Stimulated activated CD4-positive, alpha-beta T cell treated with anti-CD3 and anti-CD28 coated beads, Interleukin-2, amount 100 ng/mL, for 48 hours (primary cell): ENCODE results near the gene CDKAL1.

Source experiments
- DNase-seq, 2 donors: peaks; one replicate each; pipeline ENCODE4 v3.0.0-alpha.2; 2020

CDKAL1 gene

DNA sequence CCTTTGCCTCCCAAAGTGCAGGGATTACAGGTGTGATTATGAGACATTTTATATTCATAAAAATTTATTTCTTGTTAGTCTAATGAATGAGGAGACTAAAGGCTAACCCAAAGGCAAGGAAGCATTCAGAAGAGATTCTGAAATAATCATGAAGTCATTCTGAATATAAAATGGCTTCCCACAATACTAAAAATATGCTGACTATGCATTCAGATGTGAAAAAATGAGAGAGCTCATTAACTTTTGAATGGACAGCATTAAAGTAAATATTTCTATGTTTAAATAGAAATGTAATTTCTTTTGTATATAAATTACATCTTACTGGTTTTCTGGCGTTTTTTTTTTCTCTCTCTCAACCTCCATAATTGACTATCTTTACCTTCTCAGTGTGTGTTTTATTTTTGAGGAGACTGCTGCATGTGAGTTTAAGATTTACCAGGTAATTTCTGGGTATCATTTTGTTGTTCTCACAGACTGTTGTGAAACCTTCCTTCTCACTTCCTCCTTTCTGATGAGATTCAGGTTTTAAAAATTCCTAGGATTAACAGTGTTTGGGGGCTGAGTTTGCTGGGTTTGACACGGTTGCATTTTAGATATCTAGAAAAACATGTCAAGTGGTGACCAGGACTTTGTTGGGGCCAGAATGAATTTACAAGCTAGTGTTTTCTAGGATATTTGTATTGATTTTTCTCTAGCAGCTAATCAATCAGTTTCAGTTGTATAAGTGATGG lies 316.6 kb downstream of the CDKAL1 start:
- DNase-seq: no peak

DNA sequence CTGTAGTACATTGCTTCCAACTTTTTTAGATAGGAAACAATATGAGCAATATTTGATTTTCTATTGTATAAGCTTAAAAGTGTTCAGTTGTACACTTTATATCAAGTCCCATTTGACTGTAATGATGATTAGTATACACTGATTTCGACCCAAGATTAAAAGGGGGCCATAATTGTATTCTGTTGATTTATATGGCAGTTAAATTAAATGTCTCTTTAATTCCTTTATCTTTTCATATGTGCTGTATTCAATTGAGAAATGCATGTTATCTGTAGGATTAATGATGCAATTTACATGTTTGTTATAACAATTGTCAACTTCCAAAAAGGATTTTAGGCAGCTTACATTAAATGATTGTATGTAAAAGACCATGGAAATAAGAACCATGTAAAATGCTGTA lies 317.5 kb downstream of the CDKAL1 start:
- DNase-seq: no peak

DNA sequence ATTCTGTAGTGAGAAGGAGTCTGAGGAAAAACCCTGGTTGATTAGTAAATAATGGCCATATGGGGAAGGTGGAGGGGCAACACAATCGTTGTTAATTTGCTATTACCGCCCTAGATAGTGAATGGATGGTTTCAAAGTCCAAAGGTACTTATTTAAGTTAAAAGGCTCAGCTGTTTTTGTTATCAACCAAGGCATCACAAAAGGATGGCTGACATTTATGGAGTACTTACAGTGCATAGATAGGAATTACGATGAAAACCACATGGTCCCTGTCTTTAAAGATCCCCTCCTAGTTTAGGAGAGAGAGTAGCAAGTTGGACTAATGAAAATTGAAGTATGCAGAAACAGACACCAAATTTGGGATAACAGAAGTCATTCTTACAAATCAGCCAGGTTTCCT lies 319.6 kb downstream of the CDKAL1 start:
- no peak for DNase-seq

GRCh38 chr6:20856681-20857288 lies 322.5 kb downstream of the CDKAL1 start:
- no peak for DNase-seq

- no peak for DNase-seq
Observed at GRCh38 chr6:20861481-20861880, 327.2 kb downstream of the CDKAL1 start.

DNA sequence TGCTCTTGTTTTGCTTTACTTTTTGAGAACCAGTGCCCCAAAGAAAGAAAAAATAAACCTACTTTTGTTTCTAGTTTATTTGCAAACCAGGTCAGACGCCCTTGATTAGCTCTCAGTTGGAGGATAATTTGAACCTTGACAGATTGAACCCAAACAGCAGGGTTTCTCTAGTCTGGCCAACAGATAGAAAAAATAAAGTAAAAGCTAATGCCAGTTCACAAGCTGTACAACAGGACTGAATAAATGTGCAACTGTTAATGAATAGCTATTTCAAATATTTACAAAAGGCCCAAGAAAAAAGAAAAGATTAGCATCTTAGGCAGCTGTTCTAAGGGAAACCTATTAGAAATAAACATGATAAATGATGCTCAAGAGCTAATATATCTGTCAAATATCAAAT lies 331.8 kb downstream of the CDKAL1 start:
- DNase-seq: no peak

DNA sequence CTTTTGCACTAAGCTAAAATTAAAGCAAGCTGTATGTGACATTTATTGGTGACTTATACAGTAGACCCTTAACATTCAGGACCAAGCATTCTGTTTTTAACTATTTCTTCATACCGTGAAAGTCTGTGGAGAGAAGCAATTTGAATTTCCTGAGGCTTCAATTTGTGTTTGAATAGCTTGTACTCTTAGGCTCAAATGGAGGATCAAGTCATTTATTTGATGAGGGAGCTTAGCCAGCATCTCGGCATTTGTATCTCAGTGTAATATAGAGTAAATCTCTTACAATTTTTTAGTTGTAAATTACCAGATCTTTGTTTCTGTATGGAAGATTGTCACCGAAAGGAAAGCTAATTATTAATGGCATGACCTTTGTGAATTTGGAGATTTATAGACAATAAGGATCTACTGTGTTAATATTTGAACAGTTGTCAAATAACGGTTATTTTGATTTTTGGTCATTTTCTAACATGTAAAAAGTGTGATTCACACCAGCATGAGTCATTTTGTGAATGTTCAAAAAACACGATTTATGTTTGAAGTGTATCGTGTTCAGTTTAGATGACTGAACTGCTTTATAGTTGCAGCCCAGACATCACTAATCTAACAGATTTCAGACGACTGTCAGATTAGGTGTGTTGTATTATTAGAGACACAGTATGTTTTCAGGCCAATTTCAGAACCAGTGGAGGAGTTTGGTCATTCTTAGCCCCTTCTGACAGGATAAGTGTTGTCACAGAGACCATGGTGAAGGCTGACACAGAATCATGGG lies 332.9 kb downstream of the CDKAL1 start:
- no peak for DNase-seq

GRCh38 chr6:20868397-20869096 lies 334.3 kb downstream of the CDKAL1 start:
- no peak for DNase-seq

DNA sequence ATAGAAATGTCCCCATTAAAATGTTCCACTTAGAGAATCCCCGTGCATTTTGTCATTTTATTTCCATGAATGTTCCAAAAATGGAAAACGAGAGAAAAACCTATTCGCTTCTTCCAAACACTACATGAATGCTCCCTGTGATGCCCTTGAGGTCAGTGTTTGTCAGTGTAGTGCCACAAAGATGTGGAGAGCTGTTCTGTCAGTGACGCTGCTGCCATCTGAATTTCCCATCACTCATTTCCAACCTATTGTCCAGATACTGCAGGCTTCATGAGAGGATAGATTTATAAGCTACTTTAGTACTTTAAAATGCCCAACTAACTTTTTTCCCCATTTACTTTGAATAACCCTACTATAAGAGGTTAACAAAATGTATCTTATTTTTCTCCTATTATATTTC lies 335.8 kb downstream of the CDKAL1 start:
- DNase-seq: no peak

- no peak for DNase-seq
Observed at GRCh38 chr6:20870493-20870892, 336.2 kb downstream of the CDKAL1 start.

DNA sequence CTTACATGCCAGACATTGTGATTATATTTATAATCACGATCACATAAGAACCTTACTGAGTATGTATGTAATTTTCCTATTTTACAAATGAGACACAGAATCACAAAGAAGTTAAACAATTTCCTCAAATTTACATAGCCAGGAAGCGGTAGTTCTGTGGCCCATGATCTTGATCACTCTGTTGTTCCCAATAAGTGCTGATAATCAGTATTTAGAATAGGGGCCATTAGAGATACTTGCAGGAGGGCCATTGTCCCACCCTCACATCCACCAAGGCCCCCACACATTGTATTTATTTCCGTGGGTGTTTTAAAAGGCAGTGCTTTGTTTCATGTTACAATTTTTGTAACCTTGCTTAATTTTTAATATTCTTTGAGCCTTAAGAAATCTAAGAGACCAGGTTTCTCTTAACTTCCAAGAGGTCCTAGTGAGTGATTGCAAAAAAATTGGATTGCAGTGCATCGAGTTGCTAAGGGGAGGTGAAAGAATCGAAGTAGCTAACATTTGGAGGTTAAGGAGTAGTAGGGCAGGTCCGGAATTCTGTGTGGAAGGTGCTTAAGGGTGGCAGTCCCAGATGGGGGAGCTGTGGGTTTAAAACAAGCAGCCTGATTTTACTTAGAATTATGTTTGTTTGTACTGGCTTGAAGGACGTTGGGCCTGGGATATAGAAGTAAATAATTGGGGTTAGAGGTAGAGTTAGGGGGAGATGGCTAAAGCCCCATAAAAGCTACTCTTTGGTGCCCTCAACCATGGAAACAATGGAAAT lies 339.4 kb downstream of the CDKAL1 start:
- DNase-seq: no peak

DNA sequence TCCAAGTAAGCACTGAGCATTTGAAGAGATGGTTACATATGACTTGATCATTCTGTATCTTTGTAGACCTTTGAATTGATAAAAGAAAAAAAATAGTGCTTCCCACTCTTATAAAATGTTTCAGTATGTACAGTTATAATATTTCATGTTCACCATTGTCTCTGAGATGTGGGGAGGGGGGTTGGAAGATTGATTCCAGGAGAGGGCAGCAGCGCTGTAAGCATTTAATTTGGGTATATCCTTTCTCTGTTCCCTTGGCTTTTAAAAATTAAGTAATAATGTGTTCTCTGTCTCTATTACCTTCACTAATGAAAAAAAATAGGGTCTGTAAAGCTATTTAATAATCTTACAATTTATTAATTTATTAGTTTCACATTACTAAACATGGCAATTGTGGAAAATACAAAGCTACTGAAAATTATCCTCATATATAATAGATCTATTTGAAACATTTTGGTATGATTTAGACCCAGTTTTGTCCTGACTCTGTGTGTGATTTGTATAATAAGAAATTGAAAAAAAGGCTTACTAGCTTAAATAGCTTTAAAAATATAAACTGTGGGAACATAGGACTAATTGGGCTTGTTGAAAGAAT lies 341.2 kb downstream of the CDKAL1 start:
- DNase-seq: no peak

- no peak for DNase-seq
Observed at GRCh38 chr6:20876036-20876435, 341.8 kb downstream of the CDKAL1 start.

DNA sequence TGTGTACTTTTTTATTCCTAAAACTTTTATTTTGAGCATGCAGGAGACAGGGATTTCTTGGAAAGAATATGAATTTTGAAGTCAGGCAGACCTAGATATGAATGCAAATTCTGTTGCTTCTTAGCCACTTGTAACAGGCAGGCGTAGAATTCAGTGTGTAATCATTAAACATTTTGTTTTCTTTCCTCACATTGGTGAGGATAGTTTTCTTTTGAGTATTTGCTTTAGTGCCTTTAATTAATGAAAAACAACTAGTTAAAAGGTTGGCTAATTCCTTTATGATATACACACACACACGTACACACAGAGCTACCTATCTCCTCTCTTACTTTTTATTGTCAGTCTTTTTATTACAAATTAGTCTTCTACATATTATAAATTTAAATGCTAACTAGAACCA lies 342.3 kb downstream of the CDKAL1 start:
- no peak for DNase-seq

DNA sequence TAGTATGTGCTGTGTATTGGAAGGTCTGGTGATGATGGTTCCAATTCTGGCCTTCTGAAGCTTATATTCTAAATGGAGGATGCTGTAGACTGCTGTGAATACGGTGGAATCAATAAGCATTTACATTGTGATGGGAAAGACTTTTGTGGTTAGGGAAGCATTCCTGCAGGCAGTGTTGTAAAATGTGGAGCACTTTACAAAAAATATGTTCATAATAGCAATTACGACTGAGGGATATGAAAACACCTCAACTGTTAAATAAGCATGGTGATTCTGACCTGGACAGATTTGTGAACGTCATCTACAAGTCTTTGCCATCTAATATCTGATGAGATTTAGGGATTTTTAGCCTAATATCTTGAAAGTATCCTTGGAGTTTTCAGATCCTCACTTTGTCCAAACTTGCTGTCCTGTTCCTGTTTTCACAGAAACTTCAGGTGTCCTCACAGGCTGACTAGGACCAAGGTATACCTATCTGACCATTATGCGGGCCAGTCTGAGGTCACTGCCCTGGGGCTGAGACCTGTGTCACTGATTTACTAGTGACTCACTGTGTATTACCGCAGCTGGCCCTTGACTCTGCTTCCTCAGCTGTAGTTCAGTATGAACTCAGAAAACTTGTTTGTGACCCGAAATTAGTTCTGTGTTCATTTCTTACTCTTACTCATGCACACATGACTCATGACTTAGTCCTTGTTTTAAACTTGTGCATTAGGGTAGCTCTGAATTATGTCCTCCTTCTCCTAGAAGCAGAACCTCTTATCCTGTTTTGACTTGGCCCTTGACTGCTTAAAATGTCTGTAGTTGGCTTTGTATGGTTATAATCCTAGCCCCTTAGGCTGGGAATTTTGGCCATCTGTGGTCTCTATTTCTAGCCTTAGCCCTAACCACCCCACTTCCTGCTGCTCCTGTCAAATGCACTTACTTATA lies 343.0 kb downstream of the CDKAL1 start:
- peak in 1 of 2 donors; percentile 1 for DNase-seq

GRCh38 chr6:20879121-20879520 lies 344.9 kb downstream of the CDKAL1 start:
- DNase-seq: no peak

GRCh38 chr6:20879526-20879925 lies 345.3 kb downstream of the CDKAL1 start:
- no peak for DNase-seq

DNA sequence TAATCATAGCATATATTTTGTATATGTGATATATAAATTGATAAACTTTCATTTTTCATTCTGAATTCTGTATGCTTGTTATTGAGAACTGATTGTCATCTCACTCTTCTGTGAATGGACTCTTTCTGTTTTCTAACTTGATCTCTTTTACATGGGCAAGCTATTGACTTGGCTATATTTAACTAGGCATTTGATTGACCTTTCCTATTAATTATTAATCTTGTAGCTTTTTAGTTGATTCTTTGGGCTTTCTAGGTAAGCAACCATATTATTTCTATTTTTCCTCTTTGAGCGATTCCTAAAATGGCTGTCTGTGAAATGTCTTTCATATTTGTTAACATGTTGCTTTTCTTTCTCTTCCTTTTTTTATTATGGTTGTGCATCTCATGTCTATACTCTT lies 347.1 kb downstream of the CDKAL1 start:
- no peak for DNase-seq

GRCh38 chr6:20882014-20882413 lies 347.8 kb downstream of the CDKAL1 start:
- no peak for DNase-seq

DNA sequence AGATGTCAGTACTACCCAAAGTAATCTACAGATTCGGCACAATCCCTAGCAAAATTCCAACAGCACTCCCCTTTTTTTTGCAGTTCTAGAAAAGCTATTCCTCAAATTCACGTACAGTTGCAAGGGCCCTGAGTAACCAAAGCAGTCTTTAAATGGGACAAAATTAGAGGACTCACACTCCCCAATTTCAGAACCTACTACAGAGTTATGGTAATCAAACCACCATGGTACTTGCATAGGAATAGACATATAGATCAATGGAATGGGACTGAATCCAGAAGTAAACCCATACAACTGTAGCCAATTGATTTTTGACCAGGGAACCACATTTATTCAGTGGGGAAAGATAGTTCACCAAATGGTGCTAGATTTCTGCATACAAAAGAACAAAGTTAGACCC lies 350.8 kb downstream of the CDKAL1 start:
- no peak for DNase-seq

DNA sequence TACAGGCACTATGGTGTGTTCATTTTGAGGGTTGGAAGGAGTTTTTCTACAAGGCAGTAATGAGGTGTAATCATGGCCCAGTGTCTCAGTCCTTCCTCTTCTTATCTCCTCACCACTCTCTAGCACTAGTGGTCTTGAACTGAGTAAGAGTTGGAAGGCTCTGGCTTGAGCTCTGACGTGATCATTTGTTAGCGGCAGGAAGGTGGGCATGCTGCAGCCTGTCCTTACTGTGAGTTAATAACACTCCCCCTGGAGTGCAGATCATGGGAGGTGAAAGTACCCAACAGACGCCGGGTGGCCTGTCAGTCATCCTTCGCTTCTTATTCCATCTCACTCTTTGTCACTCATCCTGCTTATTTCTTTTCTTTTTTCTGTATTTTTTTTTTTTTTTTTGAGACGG lies 356.9 kb downstream of the CDKAL1 start:
- DNase-seq: no peak
